ENCODE data around the gene PRKAR1B.

The PRKAR1B gene

GRCh38 chr7:521221-522070 is 205.6 kb downstream of the PRKAR1B start:
- DNase-seq (ENCODE audit: low spot score) = peak; percentile 76

DNA sequence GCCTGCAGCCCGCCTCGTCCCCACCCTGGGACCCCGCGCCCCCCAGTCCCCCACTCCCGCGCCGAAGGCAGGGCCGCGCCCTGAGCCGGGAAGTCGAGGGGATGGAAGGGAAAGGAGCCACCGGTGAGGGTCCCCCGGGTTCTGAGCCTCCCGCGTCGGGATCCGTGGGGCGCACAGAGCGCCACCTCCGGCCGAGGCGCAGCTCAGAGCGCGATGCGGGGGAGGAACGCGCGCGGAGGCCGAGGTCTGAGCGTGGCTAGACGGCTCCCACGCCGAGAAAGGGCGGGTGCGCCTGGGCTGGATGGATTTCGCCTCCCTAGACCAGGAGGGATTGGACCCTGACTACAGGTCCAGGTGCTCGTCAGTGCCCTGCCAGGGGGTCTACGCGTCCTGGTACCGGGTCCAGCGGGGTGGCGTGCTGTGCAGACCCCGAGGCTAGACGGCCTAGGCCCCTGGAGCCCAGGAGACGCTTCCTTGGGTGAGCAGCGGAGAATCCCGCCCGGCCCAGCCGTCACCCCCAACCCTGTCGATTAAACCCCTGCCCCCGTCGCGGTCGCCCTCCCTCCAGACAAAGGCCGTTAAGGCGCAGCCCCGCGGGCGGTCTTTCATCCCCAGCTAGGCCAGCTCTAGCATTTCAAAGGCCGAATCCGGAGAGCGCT is 206.4 kb downstream of the PRKAR1B start:
- DNase-seq (ENCODE audit: low spot score) = no peak

DNA sequence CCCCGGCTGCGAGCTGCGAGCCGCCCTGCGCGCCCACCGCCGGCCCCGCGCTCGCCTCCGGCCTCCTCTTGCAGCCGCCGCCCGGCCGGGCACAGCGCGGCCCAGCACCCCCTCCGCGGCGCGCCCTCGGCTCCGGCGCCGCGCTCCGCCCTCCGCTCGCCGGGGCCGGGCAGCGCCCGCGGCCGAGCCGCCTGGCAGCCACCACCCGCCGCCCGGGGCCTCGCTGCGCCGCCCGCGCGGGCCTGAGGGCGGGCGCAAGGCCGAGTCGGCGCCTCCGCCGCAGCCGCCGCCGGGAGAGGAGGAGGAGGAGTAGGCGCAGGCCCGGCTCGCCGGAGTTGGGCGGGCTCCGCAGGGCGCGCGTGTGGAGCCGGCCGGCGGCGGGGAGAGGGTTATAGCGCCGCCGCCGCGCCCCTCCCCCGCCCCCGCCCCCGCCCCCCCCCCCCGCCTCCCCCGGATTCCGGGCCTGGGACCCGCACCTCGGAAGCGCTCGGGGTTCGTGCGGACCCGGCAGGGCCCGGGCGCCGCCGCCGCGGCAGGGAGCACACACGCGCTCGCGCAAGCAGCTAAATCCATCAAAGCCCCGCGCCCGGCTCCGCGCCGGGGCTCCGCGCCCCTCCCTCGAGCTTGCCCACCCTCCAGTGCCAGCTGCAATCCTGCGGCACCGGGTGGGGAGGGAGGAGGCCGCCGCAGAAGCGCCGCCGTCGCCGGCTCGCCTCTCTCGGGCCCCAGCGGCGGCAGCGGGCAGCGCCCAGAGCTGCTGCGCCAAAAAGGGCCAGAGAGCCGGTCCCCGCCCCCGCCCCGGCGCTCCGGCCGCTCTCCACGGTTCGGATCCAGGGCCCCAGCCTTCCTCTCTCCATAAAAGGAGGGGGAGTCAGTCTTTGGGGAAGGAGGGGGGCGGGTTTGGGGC is 207.3 kb downstream of the PRKAR1B start, which contains the start of gene PDGFA:
Gene PDGFA (minus strand): TSS at position 363 of the 907 bp plus-strand sequence. CDS start 845 bp downstream, outside the sequence.
- DNase-seq (ENCODE audit: low spot score) = peak; percentile 84

- DNase-seq (ENCODE audit: low spot score) = peak; percentile 82
Measured at GRCh38 chr7:518630-519483, 208.2 kb downstream of the PRKAR1B start.

DNA sequence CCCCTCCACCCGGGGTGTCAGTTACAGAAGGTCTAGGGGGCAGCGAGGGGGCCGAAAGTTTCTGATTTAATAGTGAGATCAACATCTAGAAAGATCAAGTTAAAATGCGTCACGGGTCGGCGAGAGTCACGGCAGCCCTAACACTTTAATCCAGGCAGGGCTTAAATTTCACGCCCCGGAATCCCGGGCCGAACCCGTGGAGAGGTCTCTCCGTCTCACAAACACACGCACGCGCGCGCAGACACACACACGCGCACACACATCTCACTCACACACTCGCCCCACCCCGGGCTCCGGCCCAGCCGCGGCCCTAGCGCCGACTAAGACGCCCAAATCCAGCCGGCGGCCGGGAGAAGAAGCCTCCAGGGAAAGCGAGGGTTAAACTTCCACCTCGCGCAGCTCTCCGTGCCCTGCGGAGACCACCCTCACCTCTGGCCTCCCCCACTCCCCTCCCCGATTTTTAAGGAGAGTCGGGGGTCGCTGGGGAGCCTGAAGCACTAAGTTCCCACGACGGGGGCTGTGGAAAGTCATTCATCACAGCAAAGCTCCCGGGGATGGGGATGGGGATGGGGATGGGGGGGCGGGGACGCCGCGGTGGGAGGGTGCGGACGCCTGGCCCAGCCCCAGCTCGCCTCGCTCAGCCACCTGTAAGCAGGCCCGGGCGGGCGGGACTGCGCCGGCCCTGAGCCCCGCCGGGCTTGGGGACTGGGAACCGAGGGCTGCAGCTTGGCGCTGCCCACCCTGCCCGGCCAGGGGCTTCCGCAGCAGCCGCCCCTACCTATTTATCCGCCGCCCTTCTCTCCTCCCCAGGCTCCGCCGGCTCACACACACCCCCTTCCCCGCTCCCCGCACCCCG is 209.1 kb downstream of the PRKAR1B start:
- DNase-seq (ENCODE audit: low spot score) = peak; percentile 73

DNA sequence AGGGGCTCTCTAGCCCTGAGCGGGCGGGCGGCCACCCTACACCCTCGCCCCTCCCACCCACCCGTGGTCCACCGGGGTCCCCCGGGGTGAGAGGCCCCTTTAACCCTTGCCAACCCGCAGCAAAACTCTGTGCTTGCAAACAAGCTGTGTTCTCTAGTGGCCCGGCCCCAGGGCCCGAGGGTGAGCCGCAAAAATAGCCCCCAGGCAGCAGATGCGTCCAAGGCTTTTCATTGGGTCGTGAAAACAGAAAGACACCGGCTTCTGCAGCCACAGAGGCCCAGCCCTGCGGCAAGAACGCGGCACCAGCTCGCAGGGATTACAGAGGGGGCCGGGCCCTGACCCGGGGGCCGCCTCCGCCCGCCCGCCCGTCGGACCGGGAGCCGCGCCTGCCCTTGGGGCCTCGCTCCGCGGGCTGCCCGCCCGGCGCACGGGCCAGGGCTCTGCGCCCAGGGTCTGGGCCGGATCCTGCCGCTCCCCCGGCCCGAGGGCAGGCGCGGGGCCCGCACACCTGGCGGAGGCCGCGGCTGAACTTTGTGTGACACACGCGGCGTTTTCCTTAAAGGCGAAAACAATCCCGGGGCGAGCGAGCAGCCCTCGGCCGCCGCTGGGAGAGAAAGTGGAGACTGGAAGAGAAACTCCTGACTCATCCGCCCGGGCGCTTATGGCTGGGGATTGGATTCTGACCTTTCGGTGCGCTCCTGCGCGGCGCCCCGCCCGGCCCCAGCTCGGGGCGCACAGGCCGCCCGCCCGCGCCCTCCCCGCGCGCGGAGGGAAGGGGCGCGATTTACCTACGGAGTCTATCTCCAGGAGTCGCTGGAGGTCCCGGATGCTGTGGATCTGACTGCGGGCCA is 210.2 kb downstream of the PRKAR1B start:
- peak; percentile 88 for DNase-seq (ENCODE audit: low spot score)

DNA sequence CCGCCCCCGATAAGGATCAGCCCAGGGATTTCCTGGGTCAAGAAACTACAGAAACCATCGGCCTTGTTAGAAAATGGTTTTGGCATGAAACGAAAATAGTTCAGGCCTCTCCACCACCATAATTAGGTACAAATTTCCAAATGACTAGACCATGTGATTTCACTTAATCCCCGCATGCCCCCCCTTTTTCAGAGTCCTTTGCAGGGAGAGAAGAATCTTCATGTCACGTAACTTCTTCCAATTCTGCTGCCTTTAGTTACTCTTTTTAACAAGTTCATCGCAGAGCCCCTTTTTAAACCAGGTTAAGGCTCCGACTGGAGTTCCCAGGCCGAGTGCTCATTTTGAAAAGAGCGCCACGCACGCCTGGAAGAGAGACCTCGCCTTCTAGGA is 210.9 kb downstream of the PRKAR1B start:
- no peak for DNase-seq (ENCODE audit: low spot score)

- DNase-seq (ENCODE audit: low spot score) = no peak
Measured at GRCh38 chr7:515628-516027, 211.5 kb downstream of the PRKAR1B start.

DNA sequence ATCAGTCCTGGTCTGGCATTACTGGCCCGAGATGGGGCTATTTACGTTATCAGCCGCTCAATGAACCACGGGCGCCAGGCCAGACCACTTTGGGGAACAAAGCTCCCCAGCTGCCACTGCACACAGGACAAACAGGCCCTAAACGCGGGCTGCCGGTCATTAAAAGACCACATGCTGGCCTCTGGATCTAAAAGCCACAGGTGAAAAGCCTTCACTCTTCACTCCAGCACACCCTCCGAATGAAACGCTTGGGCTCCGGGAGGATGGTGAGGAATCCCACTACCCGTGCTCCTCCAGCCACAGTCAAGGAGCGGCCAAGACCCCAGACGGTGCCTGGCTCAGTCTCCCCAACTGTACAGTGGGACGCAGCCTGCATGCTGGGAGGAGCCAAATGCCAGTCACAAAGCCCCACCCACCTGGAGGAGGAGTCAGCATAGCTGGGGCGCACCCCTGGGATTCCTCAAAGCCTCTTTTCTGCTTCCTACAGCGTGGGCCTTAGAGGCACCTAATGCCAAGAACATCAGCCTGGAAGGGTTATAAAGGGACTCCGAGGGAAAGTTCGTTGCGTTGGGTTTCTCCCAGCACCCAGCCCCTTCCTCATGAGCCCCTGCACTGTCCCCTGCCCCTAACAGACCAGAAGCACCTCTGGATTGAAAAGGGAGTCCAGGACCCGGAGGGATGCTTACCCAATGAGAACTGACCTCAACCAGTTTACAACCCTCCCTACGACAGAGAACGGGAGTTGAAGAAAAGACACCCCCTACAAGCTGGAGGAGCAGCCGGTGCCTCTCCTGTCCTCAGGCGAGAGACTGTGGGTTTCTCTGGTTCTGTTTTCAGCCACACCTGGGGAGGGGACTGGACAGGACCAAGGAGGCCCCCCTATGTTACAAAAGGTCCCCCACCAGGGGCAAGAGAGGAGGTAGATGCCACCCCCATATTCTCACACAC is 212.2 kb downstream of the PRKAR1B start:
- DNase-seq (ENCODE audit: low spot score) = no peak

DNA sequence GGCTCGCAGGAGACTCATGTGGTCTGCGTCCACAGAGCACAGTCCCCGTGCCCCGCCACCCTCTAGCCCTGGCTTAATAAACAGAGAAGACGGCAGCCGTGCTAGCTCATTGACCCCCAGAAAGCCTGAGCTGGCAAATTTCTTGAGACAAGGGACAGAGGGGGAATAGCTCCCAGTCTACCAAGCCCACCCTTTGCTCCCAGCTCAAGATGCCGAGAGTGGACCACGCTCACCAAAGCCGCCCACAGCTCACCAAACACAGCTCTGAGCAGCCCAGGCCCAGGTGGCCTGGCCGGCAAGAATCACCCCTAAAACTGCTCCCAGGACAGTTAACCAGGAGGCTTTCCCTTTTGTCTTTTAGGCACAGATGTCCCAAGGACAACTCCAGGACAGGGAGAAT is 212.8 kb downstream of the PRKAR1B start:
- DNase-seq (ENCODE audit: low spot score) = no peak

- DNase-seq (ENCODE audit: low spot score) = peak; percentile 74
Measured at GRCh38 chr7:513521-514166, 213.4 kb downstream of the PRKAR1B start.

- DNase-seq (ENCODE audit: low spot score) = no peak
Measured at GRCh38 chr7:512541-513311, 214.4 kb downstream of the PRKAR1B start.

DNA sequence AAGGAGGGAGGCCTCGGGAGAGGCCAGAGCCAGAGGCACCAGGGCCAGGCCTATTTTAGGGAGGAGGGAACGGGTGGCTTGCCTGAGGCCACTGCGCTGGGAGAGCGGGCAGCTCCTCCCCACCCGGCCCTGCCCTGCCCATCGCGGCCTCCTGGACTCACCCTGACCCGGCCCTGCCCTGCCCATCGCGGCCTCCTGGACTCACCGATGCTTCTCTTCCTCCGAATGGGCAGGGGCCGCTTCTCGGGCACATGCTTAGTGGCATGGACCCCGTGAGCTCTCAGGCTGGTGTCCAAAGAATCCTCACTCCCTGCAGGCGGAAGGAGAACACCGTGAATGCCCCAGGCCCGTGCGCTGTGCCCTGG is 215.0 kb downstream of the PRKAR1B start:
- no peak for DNase-seq (ENCODE audit: low spot score)

GRCh38 chr7:511476-512145 is 215.5 kb downstream of the PRKAR1B start:
- DNase-seq (ENCODE audit: low spot score) = no peak

DNA sequence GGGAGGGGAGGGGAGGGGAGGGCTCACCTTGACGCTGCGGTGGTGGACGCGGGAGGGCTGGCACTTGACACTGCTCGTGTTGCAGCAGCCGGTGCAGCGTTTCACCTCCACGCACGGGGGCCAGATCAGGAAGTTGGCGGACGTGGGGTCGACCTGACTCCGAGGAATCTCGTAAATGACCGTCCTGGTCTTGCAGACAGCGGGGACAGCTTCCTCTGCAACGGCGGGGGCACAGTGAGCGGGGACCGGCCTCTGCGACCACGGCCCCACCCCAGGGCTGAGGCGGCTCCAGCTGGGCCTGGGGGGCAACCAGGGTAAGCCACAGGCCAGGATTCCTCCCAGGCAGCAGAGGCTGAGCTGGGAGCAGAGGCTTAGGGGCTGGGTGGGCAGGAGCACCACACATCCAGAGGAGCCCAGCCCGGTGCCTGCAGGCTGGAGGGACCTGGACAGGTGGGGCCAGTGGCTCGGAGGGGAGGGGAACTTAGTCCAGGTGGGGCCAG is 216.2 kb downstream of the PRKAR1B start:
- DNase-seq (ENCODE audit: low spot score) = no peak

GRCh38 chr7:510131-510481 is 217.0 kb downstream of the PRKAR1B start:
- no peak for DNase-seq (ENCODE audit: low spot score)

Data from AG08396 (cell line).